HL-60/S4 (cell line): ENCODE measurements around the gene PTPRK.

ENCODE experiments used
- in situ Hi-C: fragments of 300-500 bp; cut with MboI; formaldehyde crosslinking; loops from 2 replicates; pipeline ENCODE4 v1.14.3; 2022; ENCODE audit warnings: low sequenced_read_pairs

The PTPRK gene

DNA sequence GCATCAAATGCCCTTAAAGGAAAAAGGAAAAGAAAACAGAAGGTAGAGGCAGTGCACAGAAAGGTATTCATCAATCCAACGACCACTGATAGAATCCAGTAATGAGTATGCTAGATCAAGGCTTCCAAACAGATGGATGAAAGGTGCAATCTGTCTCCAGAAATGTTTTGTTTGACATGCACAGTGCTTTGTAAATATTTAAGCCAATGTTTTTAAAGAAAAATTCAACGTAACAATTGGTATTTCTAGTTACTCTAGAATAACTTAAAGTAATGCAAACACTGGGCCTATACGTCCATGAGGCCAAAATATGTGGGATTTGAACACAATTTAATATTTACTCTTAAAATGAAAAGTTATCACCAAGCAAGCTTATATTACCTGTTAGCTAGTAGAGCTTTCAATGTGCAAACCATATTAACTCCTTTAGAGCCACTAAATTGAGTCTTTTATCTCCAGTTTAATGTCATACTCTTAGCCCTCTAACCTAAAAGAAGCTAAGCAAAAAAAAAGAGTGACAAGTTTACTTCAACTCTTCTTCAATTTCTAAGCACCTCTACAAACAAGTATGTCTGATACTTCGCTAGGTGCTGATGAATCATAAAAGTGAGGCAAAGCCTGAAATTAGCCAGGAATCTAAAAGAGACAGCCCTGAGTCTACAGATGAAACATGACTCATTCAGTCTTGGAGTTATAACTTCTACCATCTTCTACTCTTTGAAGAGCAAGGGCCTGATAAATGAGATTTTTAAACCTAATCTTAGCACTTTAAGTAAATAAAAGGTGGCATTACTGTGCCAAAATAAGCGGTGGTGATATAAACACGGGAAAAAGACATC, 169.8 kb downstream of the PTPRK start:
- in situ Hi-C loops = no loop called here

DNA sequence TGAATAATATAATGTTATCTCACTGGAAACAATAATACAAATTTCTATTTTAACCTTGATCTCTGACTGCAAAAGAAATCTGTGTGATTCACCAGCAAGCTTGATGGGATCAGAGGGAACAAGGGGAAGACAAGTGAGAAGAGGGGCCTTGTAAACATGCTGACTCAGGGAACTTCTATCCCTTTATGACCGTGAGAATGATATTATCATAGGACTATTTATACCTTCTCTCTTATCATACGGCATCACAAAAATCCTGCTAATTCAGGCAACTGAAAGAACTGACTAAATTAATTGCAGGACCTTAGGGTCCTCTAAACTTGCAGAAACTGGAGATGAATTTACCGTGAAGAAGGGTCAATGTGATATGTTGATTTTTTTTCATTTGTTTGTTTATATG, 173.3 kb downstream of the PTPRK start:
- in situ Hi-C loops = no loop called here

GRCh38 chr6:128346569-128346968, 173.8 kb downstream of the PTPRK start:
- in situ Hi-C loops = no loop called here

DNA sequence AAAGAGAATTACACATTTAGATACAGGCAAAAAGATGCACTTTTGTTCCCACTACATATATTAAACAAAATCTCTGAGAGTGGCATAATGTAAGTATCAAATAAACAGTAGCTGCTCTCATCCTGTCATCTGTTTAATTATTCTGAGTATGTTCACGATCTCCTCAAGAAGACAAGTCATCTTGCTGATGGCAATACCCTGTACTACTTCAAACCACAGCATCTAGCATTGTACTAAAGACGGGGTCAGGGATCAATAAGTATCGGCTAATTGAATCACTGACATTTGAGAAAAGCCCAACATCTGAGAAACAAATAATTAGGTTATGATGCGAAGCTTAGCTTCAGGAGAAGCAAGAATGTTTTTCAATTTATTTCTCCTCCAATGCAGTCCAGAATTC, 175.1 kb downstream of the PTPRK start:
- in situ Hi-C loops = no loop called here

GRCh38 chr6:128343706-128344105, 176.7 kb downstream of the PTPRK start:
- in situ Hi-C loops = no loop called here

DNA sequence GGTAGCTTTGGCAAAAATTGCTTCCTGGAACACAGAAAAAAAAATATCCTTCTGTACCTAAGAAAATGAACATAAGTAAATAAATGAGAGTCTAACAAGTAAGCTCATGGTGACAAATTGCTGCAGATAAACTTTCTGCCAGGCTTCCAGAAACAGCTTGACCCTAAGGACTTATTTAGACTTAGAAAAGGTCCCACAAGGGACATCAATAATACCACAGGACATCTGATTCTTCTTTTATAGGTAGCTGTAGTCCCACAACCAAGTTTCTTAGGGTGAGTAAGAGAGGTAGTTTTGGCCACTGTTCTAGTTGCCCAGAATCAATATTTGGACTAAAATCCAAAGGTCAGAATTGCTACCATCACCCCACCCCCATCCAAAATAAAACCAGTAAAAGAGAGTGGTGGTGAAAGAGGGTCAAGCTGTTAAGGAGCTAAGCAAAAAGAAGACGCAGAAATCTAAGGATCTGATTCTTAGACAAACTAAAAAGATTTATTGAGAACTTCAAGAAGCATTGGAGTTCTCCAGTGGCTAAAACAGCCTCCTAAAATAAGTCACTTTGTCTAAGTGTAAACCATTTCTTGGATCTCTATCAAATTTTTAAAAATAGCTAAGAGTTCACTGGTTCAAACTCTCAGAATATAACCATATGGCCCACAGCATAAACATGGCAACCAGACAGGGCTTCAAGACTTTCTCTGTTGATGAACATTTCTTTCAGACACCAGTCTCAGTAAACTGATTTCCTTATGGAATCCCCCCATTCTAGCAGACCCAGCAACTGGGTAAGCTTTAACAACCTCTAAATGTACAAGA, 180.6 kb downstream of the PTPRK start:
- in situ Hi-C loops = no loop called here

- in situ Hi-C loops = no loop called here
Observed at GRCh38 chr6:128337619-128338018, 182.8 kb downstream of the PTPRK start.

- in situ Hi-C loops = no loop called here
Observed at GRCh38 chr6:128336436-128337095, 183.8 kb downstream of the PTPRK start.

DNA sequence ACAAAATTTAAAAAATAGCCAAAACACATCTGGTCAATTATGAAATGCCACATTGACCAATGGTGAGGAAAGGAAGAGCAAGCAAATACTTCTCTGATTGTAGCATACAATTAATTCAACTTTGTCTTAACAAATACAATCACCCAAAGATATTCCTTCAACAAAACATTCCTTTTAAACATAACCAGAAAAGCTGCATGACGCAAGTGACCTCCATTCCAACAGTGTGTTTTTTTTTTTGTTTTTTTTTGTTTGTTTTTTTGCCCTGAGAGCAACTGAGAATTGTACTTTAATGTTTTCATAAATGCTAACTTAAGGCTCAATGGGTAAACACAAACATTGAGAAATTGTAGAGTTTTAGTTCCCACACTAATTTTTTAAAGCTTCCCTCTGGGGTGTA, 184.4 kb downstream of the PTPRK start:
- in situ Hi-C loops = no loop called here

GRCh38 chr6:128333581-128334223, 186.7 kb downstream of the PTPRK start:
- in situ Hi-C loops = no loop called here

- in situ Hi-C loops = no loop called here
Observed at GRCh38 chr6:128327890-128328289, 192.5 kb downstream of the PTPRK start.

- in situ Hi-C loops = no loop called here
Observed at GRCh38 chr6:128323011-128323410, 197.4 kb downstream of the PTPRK start.

DNA sequence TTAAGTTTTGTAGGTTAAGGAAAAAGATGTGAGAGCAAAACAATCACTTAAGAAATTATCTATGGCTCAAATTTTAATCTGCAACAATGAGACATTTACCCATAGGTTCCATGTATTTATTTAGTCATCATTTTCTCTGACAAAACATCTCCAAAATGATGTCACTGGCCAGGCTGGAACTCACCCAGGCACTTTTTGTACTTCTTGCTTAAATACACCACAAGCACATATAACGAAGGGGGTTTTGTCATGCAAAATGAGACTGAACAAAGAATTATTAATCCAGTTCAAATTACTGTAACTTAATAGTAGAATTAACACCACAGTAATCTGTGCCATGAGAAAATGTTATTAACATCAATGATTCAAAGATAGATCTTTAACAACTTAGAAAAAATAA, 200.5 kb downstream of the PTPRK start:
- in situ Hi-C loops = no loop called here

DNA sequence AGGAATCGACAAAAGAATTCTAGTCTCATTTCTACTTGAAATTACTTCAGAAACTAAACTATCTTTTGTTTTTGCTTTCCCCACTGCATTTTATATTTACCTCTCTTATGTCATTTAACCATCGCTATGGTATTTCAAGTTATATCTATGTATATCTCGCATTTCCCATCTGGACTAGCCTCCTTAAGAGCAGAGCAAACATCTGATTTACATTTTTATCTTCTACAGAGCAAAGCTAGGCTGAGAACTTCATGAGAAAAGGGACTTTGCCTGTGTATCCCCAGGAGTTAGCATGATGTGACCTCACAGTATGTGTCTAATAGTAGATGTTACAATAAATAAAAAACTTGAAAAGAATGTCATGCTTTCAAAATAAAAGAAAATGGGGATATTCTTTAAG, 201.2 kb downstream of the PTPRK start:
- in situ Hi-C loops = no loop called here

GRCh38 chr6:128316258-128316929, 204.0 kb downstream of the PTPRK start:
- in situ Hi-C loops = no loop called here

DNA sequence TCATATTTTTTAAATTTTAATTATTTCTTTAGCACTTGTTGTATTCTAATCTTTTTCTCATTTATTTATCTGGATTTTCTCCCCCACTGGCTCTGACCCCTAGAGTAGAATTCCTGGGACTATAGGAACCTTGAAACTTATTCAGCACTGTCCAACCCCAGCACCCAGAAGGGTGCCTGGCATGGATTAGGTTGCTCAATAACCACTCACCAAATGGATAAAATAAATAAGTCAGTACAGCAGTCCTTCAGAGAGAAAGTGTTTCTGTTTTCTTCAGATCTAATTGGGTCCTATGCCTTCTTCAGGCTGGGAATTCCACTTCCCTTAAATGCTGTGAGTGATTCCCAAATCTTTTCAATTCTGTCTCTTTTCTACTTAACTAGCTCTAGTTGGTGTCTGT, 206.2 kb downstream of the PTPRK start:
- in situ Hi-C loops = no loop called here

DNA sequence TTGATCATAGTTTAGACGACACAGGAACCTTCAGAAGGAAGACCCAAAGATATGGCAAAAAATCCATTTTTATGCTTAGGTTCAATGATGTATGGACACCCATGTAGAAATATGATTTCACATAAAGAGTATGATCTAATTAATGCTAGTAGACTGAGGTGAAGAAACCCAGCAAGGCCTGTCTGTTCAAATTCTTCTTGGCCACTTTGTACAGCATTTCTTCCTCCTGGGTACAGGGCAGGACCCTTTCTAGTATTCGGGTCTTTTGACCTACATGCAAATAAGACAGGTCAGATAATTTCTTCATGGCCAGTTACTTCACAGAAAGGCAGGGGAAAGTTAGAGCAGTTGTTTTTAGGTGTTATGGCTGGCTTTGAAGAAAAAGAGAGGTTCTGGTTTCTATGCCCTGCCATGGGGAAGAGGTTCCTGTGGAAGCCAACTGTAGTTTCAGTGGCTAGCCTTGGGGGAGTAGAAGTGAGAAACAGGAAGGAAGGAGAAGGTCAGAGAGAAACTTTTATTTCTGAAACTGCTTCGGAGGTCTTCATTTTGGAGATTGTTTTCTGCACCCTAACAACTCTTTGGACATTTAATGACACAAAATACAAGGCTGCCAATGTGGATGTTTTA, 208.3 kb downstream of the PTPRK start:
- in situ Hi-C loops = no loop called here

GRCh38 chr6:128310451-128310850, 209.9 kb downstream of the PTPRK start:
- in situ Hi-C loops = no loop called here

DNA sequence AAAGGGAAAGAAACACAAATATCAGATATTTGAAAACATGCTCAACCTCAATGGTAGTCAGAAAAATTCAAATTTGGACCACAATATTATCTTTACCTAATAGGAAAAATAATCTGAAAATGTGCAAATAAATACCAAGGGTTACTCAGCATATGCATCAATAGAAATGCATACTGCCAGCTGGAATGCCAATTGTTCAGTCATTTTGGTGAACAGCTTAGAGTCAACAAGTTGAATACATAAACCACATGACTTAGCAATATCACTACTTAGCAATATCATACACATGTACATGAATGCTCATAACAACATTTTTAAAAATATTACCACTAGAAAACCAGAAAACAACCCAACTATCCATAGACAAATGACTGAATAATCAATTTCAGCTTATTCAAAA, 212.7 kb downstream of the PTPRK start:
- in situ Hi-C loops = no loop called here

DNA sequence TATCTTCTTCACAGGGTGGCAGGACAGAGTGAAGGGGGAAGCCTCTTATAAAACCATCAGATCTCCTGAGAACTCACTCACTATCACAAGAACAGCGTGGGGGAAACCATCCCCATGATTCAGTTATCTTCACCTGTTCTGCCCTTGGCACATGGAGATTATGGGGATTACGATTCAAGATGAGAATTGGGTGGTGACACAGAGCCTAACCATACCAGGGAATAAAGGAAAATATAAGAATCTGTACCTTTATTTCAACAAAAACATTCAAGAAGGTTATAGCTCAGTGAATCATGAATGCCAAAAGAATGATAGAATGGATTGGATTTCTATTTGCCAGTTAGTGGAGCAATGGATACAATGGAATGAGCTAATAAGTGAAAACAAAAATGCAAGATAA, 214.4 kb downstream of the PTPRK start:
- in situ Hi-C loops = no loop called here
